Mesothelial cell of epicardium (in vitro differentiated cells): ENCODE measurements around the gene ATXN1. TPM values are rescaled to one million over a fixed set of nuclear protein-coding genes. Genes with fewer than 3 reads are reported as not detected.

Experiments used
- DNase-seq, 2 experiments: peaks; one replicate each; pipeline ENCODE4 v3.0.0; 2021; ENCODE audit warnings: low spot score in 2 of 2; ENCODE audit not compliant: unreplicated experiment in 2 of 2
- H3K27ac Mint-ChIP-seq: 2 replicates; pipeline ENCODE4 v1.8.0; 2021; ENCODE audit warnings: mixed read lengths
- H3K27me3 Mint-ChIP-seq: 2 replicates; pipeline ENCODE4 v1.8.0; 2021; ENCODE audit warnings: low read depth, mixed read lengths
- H3K36me3 Mint-ChIP-seq: 2 replicates; pipeline ENCODE4 v1.8.0; 2021; ENCODE audit warnings: mixed read lengths
- H3K4me1 Mint-ChIP-seq: 2 replicates; pipeline ENCODE4 v1.8.0; 2021; ENCODE audit warnings: mixed read lengths
- H3K4me3 Mint-ChIP-seq: 2 replicates; pipeline ENCODE4 v1.8.0; 2021; ENCODE audit warnings: mild to moderate bottlenecking, moderate library complexity, mixed read lengths
- H3K9me3 Mint-ChIP-seq: 2 replicates; pipeline ENCODE4 v1.8.0; 2021; ENCODE audit warnings: mixed read lengths
- CTCF ChIP-seq: fragments of 200-600 bp; sonication (generic); IDR thresholded peaks from one replicate; pipeline ENCODE4 v1.5.0; 2021; ENCODE audit warnings: antibody characterized with exemption; ENCODE audit not compliant: unreplicated experiment
- total RNA-seq: library from RNA; stranded (reverse); gene quantifications from 3 replicates; pipeline ENCODE4 v1.2.1, GENCODE V29; 2021

ATXN1 gene
- total RNA-seq, 1 donor from 2014 or later: 59.5 TPM

GRCh38 chr6:16639684-16640480 lies 121.4 kb downstream of the ATXN1 start:
- H3K4me3 Mint-ChIP-seq: no peak overlapping the region
- H3K36me3 Mint-ChIP-seq: peaks cover 38% of the 10 kb centered on the region
- H3K27me3 Mint-ChIP-seq: no peaks in the 10 kb centered on the region
- no peak for TF ChIP-seq CTCF
- no peak for DNase-seq
- no peak overlapping the region for H3K27ac Mint-ChIP-seq
- no peaks in the 10 kb centered on the region for H3K4me1 Mint-ChIP-seq
- peaks cover 11% of the 10 kb centered on the region for H3K9me3 Mint-ChIP-seq

DNA sequence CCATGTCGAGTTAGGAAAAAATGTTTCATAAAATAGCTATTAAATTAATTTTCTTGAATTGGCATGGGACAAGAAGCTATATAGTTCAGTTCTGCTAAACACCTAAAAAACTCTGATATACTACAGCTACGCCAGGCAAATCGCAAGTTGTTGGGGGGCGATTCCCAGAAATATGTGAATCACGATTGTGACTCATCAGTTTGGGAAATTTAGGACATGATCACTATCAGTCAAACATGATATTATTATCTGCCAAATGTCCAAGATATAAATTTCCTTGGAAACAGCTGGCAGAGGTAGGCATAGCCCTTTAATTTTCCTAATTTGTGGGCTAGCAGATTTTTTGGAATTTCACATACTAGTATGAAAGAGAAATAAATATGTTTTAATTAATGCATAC lies 123.6 kb downstream of the ATXN1 start:
- Mint-ChIP-seq H3K4me1 (no peaks in the 10 kb centered on the region), H3K4me3 (no peak overlapping the region), H3K27ac (no peak overlapping the region), H3K36me3 (peaks cover 33% of the 10 kb centered on the region), H3K9me3 (peaks cover 11% of the 10 kb centered on the region), H3K27me3 (no peaks in the 10 kb centered on the region)
- no peak for DNase-seq
- no peak for TF ChIP-seq CTCF

DNA sequence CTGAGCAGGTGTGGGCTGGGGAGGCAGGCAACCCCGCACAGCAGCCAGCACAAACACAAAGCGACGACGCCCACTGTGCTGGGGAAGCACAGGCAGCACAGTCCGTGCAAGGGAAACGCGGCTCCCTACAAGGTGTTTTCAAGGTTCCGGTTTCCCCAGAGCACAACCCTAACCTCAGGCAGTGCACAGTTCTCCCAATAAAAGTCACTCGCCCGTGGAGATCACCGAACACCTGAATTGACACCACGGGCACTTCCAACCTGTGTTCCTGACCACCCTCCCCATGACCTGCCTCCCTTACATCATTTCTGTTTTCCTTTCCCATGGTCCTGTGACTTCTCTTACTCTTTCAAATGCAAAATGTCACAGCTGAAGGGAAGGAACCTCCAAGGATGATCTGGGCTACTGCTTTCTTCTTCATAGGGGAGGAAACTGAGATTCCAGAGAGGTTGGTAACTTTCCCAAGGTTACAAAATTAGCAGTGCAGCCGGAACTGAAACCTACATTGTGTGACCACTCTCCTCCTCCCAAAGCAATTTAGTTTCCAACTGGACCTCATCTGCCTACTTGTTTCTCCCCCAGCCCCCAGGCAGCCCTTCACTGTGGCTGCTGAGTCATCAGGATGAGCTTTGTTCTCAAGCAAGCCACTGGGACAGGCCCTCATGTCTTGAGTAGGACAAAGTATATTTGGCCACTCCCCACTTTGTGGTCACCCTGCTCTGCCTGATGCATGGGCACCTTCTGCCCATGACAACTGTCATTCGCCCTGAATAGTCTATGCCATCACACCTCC lies 125.3 kb downstream of the ATXN1 start:
- H3K4me3 Mint-ChIP-seq: no peak overlapping the region
- H3K27me3 Mint-ChIP-seq: no peaks in the 10 kb centered on the region
- peaks cover 3% of the 10 kb centered on the region for H3K9me3 Mint-ChIP-seq
- DNase-seq: no peak
- no peak overlapping the region for H3K27ac Mint-ChIP-seq
- TF ChIP-seq CTCF: no peak
- H3K36me3 Mint-ChIP-seq: peaks cover 19% of the 10 kb centered on the region
- no peaks in the 10 kb centered on the region for H3K4me1 Mint-ChIP-seq

DNA sequence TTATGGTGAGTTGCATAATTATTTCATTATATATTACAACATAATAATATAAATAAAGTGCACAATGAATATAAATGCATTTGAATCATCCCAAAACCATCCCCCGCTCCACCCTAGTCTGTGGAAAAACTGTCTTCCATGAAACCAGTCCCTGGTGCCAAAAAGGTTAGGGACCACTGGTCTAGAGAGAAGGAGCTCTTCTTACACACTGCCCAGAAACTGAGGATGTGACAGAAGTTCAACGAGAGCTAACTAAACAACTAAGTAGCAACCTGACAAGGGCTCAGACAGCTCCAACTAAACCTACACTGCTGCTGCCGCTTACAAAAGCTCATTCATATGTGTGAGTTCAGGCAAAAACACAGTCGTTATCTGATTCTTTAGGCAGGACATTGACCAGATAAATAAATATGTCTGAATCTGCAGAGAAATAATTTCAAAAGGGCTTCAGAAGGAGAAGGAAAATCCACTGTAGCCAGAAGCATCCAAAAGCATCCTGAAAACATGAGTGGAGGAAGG lies 125.9 kb downstream of the ATXN1 start:
- no peaks in the 10 kb centered on the region for H3K27me3 Mint-ChIP-seq
- no peak for DNase-seq
- H3K27ac Mint-ChIP-seq: no peak overlapping the region
- H3K4me3 Mint-ChIP-seq: no peak overlapping the region
- no peak for TF ChIP-seq CTCF
- H3K36me3 Mint-ChIP-seq: peaks cover 15% of the 10 kb centered on the region
- no peaks in the 10 kb centered on the region for H3K4me1 Mint-ChIP-seq
- H3K9me3 Mint-ChIP-seq: no peaks in the 10 kb centered on the region

DNA sequence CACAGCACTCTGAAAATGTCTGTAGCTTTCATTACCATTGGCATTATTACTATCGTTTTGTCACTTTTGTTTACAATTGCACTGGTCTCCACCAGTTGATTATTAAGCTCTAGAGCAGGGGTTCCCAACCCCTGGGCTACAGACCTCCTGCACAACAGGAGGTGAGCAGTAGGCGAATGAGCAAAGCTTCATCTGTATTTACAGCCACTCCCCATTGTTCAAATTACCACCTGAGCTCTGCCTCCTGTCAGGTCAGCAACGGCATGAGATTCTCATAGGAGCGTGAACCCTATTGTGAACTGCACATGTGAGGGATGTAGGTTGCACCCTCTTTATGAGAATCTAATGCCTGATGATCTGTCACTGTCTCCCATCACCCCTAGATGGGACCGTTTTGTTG lies 126.4 kb downstream of the ATXN1 start:
- H3K36me3 Mint-ChIP-seq: peaks cover 19% of the 10 kb centered on the region

More for the DNA sequence above, 126.4 kb downstream of the ATXN1 start:
- Mint-ChIP-seq H3K4me1 (no peaks in the 10 kb centered on the region), H3K4me3 (no peak overlapping the region), H3K27ac (no peak overlapping the region), H3K27me3 (no peaks in the 10 kb centered on the region), H3K9me3 (no peaks in the 10 kb centered on the region)
- TF ChIP-seq CTCF: no peak
- no peak for DNase-seq
